Panc1 (cell line): ENCODE measurements around the gene PCIF1. TPM values are rescaled to one million over a fixed set of nuclear protein-coding genes. Genes with fewer than 3 reads are reported as not detected.

Source experiments
- ATAC-seq: fragments of 200-7000 bp; cut with Tn5 transposase; 2 replicates; pipeline ENCODE4 v1.9.1; 2020; ENCODE audit warnings: mild to moderate bottlenecking, moderate library complexity
- Bru-seq: library from RNA; stranded (reverse); fragments of 400-500 nt; gene quantifications from one replicate; lab custom pipeline; 2021; lab: Mats Ljungman, UMichigan
- BruChase-seq, 2 experiments: library from RNA; stranded (reverse); fragments of 400-500 nt; gene quantifications; one replicate each; lab custom pipeline; 2021; lab: Mats Ljungman, UMichigan
- BruUV-seq: library from RNA; stranded (reverse); fragments of 400-500 nt; replicated peaks from 2 replicates; lab custom pipeline; 2021; lab: Mats Ljungman, UMichigan
- CTCF ChIA-PET: fragments of 300-600 bp; sonication (Branson Sonifier 250); formaldehyde crosslinking; loops from one replicate; lab custom pipeline; 2022; ENCODE audit warnings: antibody characterized with exemption; lab: Charles Lee
- POLR2A ChIA-PET: fragments of 300-600 bp; sonication (Branson Sonifier 250); formaldehyde crosslinking; loops from one replicate; lab custom pipeline; 2022; ENCODE audit warnings: antibody characterized with exemption; lab: Charles Lee
- DNase-seq: peaks from one replicate; pipeline ENCODE4 v3.0.0-alpha.2; 2010; ENCODE audit warnings: low read depth, low spot score
- H3K27ac ChIP-seq: 2 replicates; pipeline ENCODE4 v1.5.1; 2011; ENCODE audit warnings: mild to moderate bottlenecking, low read length, inconsistent platforms
- H3K27me3 ChIP-seq: fragments of 200-500 bp; sonication (Bioruptor generic); 2 replicates; pipeline ENCODE4 v1.6.0; 2014; ENCODE audit warnings: low read length, inconsistent platforms; ENCODE audit not compliant: control insufficient read depth, insufficient read depth
- H3K36me3 ChIP-seq: fragments of 200-500 bp; sonication (Bioruptor generic); 2 replicates; pipeline ENCODE4 v1.5.1; 2014; ENCODE audit warnings: inconsistent platforms, mild to moderate bottlenecking, low read length, moderate library complexity; ENCODE audit not compliant: control insufficient read depth, insufficient read depth
- H3K4me1 ChIP-seq: 2 replicates; pipeline ENCODE4 v1.5.1; 2011; ENCODE audit warnings: inconsistent platforms, mild to moderate bottlenecking, low read length, moderate library complexity; ENCODE audit not compliant: control insufficient read depth, insufficient read depth
- H3K4me3 ChIP-seq, 2 experiments: 2 replicates each; pipeline ENCODE4 v1.5.1; 2011 to 2012; ENCODE audit warnings: low read depth in 2 of 2, low read length in 2 of 2, mild to moderate bottlenecking in 2 of 2, inconsistent platforms in 1 of 2, moderate library complexity in 1 of 2
- H3K9me3 ChIP-seq: fragments of 200-500 bp; sonication (Bioruptor generic); 2 replicates; pipeline ENCODE4 v1.5.1; 2014; ENCODE audit warnings: low read depth, mild to moderate bottlenecking, inconsistent platforms, low read length, moderate library complexity; ENCODE audit not compliant: control insufficient read depth, insufficient read depth
- CTCF ChIP-seq: fragments of 450-650 bp; IDR thresholded peaks from 2 replicates; pipeline ENCODE4 v1.5.1; 2017; ENCODE audit warnings: mild to moderate bottlenecking
- POLR2AphosphoS5 ChIP-seq: IDR thresholded peaks from 2 replicates; pipeline ENCODE4 v1.6.1; 2012; ENCODE audit warnings: mild to moderate bottlenecking, low read depth, low read length, moderate library complexity
- SIN3A ChIP-seq: IDR thresholded peaks from 2 replicates; pipeline ENCODE4 v1.6.1; 2012; ENCODE audit warnings: low read depth, mild to moderate bottlenecking, low read length, moderate library complexity, borderline replicate concordance; ENCODE audit not compliant: insufficient read depth
- TCF7L2 ChIP-seq: IDR thresholded peaks from 2 replicates; pipeline ENCODE4 v1.6.1; 2011; ENCODE audit warnings: mild to moderate bottlenecking, low read depth, low read length, inconsistent platforms
- in situ Hi-C: cut with HindIII; loops from 2 replicates; pipeline ENCODE4 v1.10.0; 2016; ENCODE audit warnings: low sequenced_read_pairs, low pct_unique_long_range_greater_than_20kb
- intact Hi-C: fragments of 100-400 bp; cut with micrococcal nuclease; formaldehyde crosslinking; loops from one replicate; pipeline ENCODE4 v1.10.0; 2022; ENCODE audit not compliant: unreplicated experiment
- long read RNA-seq: library from polyadenylated mRNA; unstranded; transcript quantifications from one replicate; pipeline ENCODE4 v2.0.0, GENCODE V29; 2021; ENCODE audit not compliant: unreplicated experiment
- polyA plus RNA-seq: library from polyadenylated mRNA; unstranded; fragments of >200 nt; gene quantifications from one replicate; pipeline ENCODE4 v1.2.1, GENCODE V29; 2012; ENCODE audit warnings: missing spikeins; ENCODE audit not compliant: insufficient read length
- total RNA-seq: library from RNA; stranded (reverse); gene quantifications from one replicate; pipeline ENCODE4 v1.2.1, GENCODE V29; 2021; ENCODE audit not compliant: unreplicated experiment
- TF ChIP-seq, protein P1 (sequence below), 2 experiments: IDR thresholded peaks; 2 replicates each; pipeline ENCODE4 v1.6.1; 2011 to 2012; ENCODE audit warnings: low read depth in 2 of 2, control low read depth in 1 of 2, low read length in 1 of 2, mild to moderate bottlenecking in 1 of 2, moderate library complexity in 1 of 2; ENCODE audit not compliant: insufficient read depth in 1 of 2

PCIF1 gene
- 24.6 TPM for total RNA-seq
- 34.8 TPM for polyA plus RNA-seq
- percentile 74 among the genes with signal in this experiment for Bru-seq, nascent RNA
- percentile 67 among the genes with signal in this experiment for BruChase-seq, experiment 1, labeled RNA remaining after a 2-hour chase
- BruChase-seq, experiment 2, labeled RNA remaining after a 6-hour chase, result percentile 74 among the genes with signal in this experiment
- long read RNA-seq, transcript PCIF1-201 (17 exons, 2,747 nt), result major isoform, 39 of 51 reads
- long read RNA-seq, partial matches to known transcripts, result 7 of 51 reads
- long read RNA-seq, other reads (novel, unspliced or antisense), result 5 of 51 reads

GRCh38 chr20:45934586-45935415 lies at the start of gene PCIF1:
PCIF1 (plus strand) TSS chr20:45934683; CDS start chr20:45939000, 4,317 bp downstream.
- peak; percentile 96 for DNase-seq
- CTCF ChIA-PET, result no interaction called here
- TF ChIP-seq TCF7L2 (peak; percentile 35; the same call in 1 of the 2 replicates), CTCF (no peak), POLR2AphosphoS5 (peak; percentile 93), SIN3A (peak; percentile 63; the same call in 1 of the 2 replicates)
- TF ChIP-seq, protein P1, sequence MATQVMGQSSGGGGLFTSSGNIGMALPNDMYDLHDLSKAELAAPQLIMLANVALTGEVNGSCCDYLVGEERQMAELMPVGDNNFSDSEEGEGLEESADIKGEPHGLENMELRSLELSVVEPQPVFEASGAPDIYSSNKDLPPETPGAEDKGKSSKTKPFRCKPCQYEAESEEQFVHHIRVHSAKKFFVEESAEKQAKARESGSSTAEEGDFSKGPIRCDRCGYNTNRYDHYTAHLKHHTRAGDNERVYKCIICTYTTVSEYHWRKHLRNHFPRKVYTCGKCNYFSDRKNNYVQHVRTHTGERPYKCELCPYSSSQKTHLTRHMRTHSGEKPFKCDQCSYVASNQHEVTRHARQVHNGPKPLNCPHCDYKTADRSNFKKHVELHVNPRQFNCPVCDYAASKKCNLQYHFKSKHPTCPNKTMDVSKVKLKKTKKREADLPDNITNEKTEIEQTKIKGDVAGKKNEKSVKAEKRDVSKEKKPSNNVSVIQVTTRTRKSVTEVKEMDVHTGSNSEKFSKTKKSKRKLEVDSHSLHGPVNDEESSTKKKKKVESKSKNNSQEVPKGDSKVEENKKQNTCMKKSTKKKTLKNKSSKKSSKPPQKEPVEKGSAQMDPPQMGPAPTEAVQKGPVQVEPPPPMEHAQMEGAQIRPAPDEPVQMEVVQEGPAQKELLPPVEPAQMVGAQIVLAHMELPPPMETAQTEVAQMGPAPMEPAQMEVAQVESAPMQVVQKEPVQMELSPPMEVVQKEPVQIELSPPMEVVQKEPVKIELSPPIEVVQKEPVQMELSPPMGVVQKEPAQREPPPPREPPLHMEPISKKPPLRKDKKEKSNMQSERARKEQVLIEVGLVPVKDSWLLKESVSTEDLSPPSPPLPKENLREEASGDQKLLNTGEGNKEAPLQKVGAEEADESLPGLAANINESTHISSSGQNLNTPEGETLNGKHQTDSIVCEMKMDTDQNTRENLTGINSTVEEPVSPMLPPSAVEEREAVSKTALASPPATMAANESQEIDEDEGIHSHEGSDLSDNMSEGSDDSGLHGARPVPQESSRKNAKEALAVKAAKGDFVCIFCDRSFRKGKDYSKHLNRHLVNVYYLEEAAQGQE (IDR thresholded peaks at IDR 0.05; ENCODE audit: insufficient read depth in 1 of 2, low read depth in 2 of 2, low read length in 1 of 2), result peak in 1 of 2 experiments; percentile 66; a peak in 1 of 4 replicates
- in situ Hi-C loops (no loop called here), intact Hi-C loops (no loop called here)
- Histone ChIP-seq H3K9me3 (no peaks in the 10 kb centered on the region), H3K4me1 (peaks cover 12% of the 10 kb centered on the region), H3K27me3 (no peaks in the 10 kb centered on the region), H3K36me3 (no peaks in the 10 kb centered on the region; the same call in 1 of the 2 replicates), H3K4me3 (peak within 1 kb of the TSS; percentile 77 to 99), H3K27ac (peak within 1 kb of the TSS; percentile 95)
- POLR2A ChIA-PET, result interaction anchor here (0.5 to 0.8 kb wide), 11 partner anchors 10 to 640 kb away, joined by 3 to 14 read pairs (median 5); no protein-coding TSS in a partner anchor
- no TSS peak for BruUV-seq
- ATAC-seq, result peak; percentile 91

DNA sequence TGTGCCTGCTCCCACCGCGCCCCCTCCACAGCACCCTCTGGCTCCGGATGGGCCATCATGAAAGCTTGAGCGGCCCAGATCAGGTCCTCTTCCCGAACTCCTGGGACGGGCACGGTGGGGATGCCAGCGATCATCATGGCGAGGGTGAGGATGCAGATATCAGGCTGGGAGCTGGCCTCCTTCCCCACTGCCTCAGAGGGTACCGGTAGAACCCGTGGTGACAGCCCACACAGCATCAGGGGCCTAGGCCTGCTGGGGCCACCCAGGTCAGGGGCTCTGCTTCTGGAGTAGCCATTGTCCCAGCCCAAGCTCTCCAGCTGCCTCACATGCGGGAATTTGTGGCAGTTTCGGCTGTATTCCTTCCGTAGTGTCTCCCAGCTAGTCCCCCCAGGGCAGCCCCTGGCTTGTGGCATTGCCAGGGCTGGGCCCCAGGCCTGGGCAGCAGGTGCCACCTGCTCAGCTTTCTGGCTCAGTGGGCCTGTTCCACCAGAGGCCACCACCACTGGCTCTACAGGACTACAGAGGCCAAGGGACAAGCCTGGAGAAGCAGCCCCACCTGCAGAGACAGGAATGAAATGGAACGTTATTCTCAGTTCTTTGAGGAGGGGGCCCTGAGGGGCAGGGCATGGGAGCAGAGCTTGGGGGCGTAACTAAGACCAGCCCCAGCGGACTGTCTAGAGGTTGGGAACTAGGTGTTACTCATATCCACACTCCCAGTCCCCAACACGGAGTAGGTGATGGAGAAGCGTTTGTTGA lies 47.7 kb upstream of the PCIF1 start:
- intact Hi-C loops (no loop called here), in situ Hi-C loops (no loop called here)
- DNase-seq, result no peak
- Histone ChIP-seq H3K4me3 (no peak overlapping the region), H3K9me3 (no peaks in the 10 kb centered on the region), H3K4me1 (peaks cover 8% of the 10 kb centered on the region), H3K27me3 (no peaks in the 10 kb centered on the region), H3K27ac (no peak overlapping the region), H3K36me3 (peaks cover 2% of the 10 kb centered on the region; the same call in 1 of the 2 replicates)
- ChIA-PET POLR2A (no interaction called here), CTCF (no interaction called here)
- no peak for TF ChIP-seq CTCF
- TF ChIP-seq, protein P1 (IDR thresholded peaks at IDR 0.05; ENCODE audit: insufficient read depth in 1 of 2, low read depth in 2 of 2, low read length in 1 of 2), result no peak
- no peak for TF ChIP-seq SIN3A
- no peak for TF ChIP-seq POLR2AphosphoS5
- TF ChIP-seq TCF7L2, result no peak
- no TSS peak for BruUV-seq
- no peak for ATAC-seq
